Liver (tissue), 3 donors: ENCODE data around the gene NR3C1.

Source experiments
- EGR1 ChIP-seq, 2 donors: IDR thresholded peaks; 2 replicates each; pipeline ENCODE4 v1.6.1; 2016 to 2018; ENCODE audit warnings: antibody characterized with exemption in 2 of 2, low read depth in 2 of 2
- GABPA ChIP-seq, 2 donors: IDR thresholded peaks in 1 of 2; conservative IDR thresholded peaks in 1 of 2; 2 replicates each; pipeline ENCODE4 v1.6.1; 2016; ENCODE audit warnings: antibody characterized with exemption in 2 of 2, mild to moderate bottlenecking in 1 of 2, moderate library complexity in 1 of 2
- JUND ChIP-seq, 2 donors: IDR thresholded peaks; 2 replicates each; pipeline ENCODE4 v1.6.1; 2016; ENCODE audit warnings: antibody characterized with exemption in 2 of 2
- TAF1 ChIP-seq: conservative IDR thresholded peaks from 2 replicates; pipeline ENCODE4 v1.6.1; 2016; ENCODE audit warnings: antibody characterized with exemption, mild to moderate bottlenecking
- YY1 ChIP-seq: IDR thresholded peaks from 2 replicates; pipeline ENCODE4 v1.6.1; 2016; ENCODE audit warnings: antibody characterized with exemption, mild to moderate bottlenecking
- TF ChIP-seq, protein P1 (sequence below): fragments of 150-350 bp; IDR thresholded peaks from 2 replicates; pipeline ENCODE4 v1.5.1; 2017; ENCODE audit warnings: improper control_type of control experiment, low read depth, low read length; ENCODE audit not compliant: missing input control
- TF ChIP-seq, protein P2 (sequence below): IDR thresholded peaks from 2 replicates; pipeline ENCODE4 v1.6.1; 2016; ENCODE audit warnings: antibody characterized with exemption
- donor health status: healthy.
- donor health status: healthy.

DNA sequence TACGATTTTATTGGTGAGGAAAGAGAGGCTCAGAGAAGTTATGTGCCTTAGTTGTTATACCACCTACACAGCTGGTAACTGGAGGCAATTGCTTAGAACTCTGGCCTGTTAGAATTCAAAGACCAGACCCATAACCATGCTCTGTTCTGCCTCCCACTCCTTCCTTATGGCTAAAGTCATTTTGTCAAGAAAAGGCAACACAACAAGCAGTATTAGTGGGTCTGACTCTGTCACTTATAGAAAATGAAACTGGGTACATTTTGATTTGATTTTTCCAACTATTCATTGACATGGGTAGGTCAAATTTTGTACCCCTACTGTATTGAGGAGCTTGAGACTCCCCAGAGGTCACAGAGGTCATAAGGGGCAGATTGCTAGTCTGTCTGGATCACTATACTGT lies 44.5 kb upstream of the NR3C1 start:
- TF ChIP-seq TAF1, result no peak
- TF ChIP-seq YY1, result no peak
- TF ChIP-seq GABPA (IDR thresholded peaks at IDR 0.05 in 1 of 2, conservative IDR thresholded peaks at IDR 0.05 in 1 of 2), result no peak
- TF ChIP-seq, protein P1, sequence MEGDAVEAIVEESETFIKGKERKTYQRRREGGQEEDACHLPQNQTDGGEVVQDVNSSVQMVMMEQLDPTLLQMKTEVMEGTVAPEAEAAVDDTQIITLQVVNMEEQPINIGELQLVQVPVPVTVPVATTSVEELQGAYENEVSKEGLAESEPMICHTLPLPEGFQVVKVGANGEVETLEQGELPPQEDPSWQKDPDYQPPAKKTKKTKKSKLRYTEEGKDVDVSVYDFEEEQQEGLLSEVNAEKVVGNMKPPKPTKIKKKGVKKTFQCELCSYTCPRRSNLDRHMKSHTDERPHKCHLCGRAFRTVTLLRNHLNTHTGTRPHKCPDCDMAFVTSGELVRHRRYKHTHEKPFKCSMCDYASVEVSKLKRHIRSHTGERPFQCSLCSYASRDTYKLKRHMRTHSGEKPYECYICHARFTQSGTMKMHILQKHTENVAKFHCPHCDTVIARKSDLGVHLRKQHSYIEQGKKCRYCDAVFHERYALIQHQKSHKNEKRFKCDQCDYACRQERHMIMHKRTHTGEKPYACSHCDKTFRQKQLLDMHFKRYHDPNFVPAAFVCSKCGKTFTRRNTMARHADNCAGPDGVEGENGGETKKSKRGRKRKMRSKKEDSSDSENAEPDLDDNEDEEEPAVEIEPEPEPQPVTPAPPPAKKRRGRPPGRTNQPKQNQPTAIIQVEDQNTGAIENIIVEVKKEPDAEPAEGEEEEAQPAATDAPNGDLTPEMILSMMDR, result no peak
- no peak for TF ChIP-seq JUND (IDR thresholded peaks at IDR 0.05)
- TF ChIP-seq, protein P2, sequence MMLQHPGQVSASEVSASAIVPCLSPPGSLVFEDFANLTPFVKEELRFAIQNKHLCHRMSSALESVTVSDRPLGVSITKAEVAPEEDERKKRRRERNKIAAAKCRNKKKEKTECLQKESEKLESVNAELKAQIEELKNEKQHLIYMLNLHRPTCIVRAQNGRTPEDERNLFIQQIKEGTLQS, result no peak
- TF ChIP-seq EGR1 (IDR thresholded peaks at IDR 0.05; ENCODE audit: low read depth in 2 of 2), result no peak
